Ovary (tissue), 3 donors: ENCODE data around the gene ANKLE2.

Experiments
- EP300 ChIP-seq: sonication (generic); formaldehyde crosslinking; IDR thresholded peaks from one replicate; pipeline ENCODE4 v1.6.1; 2017; ENCODE audit warnings: antibody characterized with exemption
- TF ChIP-seq, protein P1 (sequence below), 3 donors: fragments of 450-650 bp in 2 of 3; fragments of 200-600 bp in 1 of 3; IDR thresholded peaks; one replicate each; pipeline versions ENCODE4 v1.5.1 to v1.8.0; 2016 to 2022; ENCODE audit warnings: antibody characterized with exemption in 3 of 3, mild to moderate bottlenecking in 1 of 3
- donor health status: DM: no; HTN: no; CAD: no.

DNA sequence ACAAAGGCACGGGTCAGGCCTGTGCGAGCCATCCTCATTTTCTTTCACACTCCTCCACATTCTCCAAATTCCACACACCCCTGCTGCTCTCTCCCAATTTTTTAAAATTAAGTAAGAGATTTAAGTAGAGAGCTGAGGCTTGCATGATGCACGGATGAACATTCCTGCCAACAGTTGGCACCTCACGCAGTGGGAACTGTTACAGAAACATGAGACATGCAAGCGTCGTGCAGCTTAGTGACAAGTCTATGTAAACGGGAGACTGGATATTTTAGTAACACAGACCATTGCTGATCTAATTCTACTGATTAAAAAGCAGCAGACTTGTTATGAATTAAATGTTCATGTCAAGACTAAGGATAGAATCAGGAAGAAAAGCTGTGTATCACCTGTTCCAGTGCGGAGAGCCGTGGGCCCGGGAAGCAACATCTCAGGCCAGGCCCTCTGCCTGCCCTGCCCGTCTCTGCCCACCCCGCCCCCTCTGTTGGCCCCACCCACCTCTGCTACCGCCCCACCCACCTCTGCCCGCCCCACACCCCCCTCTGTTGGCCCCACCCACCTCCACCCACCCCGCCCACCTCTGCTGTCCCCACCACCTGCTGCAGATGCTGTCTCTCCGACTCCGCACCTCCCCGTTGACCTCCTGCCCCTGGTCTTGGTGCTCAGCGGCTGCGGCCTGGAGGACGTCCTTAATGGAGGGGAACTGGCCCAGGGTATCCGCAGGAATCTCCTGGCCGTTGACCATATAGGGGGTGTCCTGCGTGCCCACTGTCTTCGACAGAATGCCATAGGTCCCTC lies 45.9 kb upstream of the ANKLE2 start:
- TF ChIP-seq, protein P1, sequence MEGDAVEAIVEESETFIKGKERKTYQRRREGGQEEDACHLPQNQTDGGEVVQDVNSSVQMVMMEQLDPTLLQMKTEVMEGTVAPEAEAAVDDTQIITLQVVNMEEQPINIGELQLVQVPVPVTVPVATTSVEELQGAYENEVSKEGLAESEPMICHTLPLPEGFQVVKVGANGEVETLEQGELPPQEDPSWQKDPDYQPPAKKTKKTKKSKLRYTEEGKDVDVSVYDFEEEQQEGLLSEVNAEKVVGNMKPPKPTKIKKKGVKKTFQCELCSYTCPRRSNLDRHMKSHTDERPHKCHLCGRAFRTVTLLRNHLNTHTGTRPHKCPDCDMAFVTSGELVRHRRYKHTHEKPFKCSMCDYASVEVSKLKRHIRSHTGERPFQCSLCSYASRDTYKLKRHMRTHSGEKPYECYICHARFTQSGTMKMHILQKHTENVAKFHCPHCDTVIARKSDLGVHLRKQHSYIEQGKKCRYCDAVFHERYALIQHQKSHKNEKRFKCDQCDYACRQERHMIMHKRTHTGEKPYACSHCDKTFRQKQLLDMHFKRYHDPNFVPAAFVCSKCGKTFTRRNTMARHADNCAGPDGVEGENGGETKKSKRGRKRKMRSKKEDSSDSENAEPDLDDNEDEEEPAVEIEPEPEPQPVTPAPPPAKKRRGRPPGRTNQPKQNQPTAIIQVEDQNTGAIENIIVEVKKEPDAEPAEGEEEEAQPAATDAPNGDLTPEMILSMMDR (IDR thresholded peaks at IDR 0.05): no peak
- no peak for TF ChIP-seq EP300
